Effector CD8-positive, alpha-beta T cell (primary cell): ENCODE measurements around the gene ASAP2.

ENCODE experiments used
- DNase-seq: peaks from one replicate; lab custom pipeline; 2025; lab: John Stamatoyannopoulos, UW

ASAP2 gene

GRCh38 chr2:9346885-9347284 lies 140.3 kb downstream of the ASAP2 start:
- DNase-seq = no peak

GRCh38 chr2:9347411-9347881 lies 140.8 kb downstream of the ASAP2 start:
- DNase-seq = no peak

DNA sequence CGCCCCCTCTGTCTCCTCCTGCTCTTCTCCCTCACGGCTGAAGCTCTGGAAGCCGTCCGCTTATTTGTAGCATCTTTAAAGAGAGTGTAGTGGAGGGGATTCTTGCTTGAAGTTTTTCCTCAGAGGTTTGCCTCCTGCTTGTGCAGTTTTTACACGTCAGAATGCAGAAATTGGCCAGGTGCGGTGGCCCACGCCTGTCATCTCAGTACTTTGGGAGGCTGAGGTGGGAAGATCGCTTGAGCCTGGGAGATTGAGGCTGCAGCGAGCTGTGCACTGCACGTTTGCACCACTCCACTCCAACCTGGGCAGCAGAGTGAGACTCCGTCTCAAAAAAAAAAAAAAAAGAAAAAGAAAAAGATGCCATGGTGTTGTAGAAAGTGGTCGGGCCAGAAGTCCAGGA lies 147.7 kb downstream of the ASAP2 start:
- DNase-seq = no peak

DNA sequence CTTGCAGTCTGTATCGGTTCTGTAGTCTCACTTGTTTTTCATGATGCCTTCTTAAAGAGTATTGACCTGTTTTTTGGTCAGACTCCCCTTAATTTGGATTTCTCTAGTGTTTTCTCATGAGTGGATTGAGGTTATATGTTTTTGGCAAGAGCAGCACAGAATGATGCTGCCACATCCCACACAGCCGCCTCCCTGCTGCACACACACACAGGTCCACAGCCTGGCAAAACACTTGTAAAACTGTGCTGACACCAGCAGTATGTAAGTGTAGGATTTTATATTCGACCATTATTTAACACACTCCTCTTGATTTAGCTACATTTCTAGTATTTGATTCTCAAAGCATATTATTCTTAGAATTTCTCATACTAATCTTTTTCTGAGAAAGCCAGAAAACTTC lies 148.7 kb downstream of the ASAP2 start:
- no peak for DNase-seq

- DNase-seq = no peak
Observed at GRCh38 chr2:9355716-9356115, 149.1 kb downstream of the ASAP2 start.

DNA sequence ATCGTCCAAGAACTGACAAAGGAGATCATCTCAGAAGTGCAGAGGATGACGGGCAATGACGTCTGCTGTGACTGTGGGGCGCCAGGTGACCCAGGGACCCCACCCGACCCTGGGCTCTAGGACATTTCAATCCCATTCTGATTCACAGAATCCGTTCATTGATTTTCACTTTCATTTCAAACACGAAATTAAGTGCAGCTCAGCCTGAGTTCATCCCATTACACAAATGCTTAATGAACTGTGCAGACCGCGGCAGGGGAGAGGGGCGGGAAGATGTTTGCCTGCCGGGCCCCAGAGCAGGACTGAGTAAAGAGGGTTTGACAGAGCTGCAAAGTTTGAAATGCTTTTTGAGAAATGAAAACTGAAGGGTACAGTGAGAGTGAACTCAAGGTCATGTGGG lies 149.6 kb downstream of the ASAP2 start:
- no peak for DNase-seq

- DNase-seq = no peak
Observed at GRCh38 chr2:9358846-9359245, 152.2 kb downstream of the ASAP2 start.

- DNase-seq = no peak
Observed at GRCh38 chr2:9359463-9359862, 152.9 kb downstream of the ASAP2 start.

GRCh38 chr2:9360110-9360509 lies 153.5 kb downstream of the ASAP2 start:
- no peak for DNase-seq

GRCh38 chr2:9360701-9361100 lies 154.1 kb downstream of the ASAP2 start:
- no peak for DNase-seq

GRCh38 chr2:9364373-9364772 lies 157.8 kb downstream of the ASAP2 start:
- no peak for DNase-seq

GRCh38 chr2:9364791-9365497 lies 158.3 kb downstream of the ASAP2 start:
- DNase-seq = no peak

- DNase-seq = no peak
Observed at GRCh38 chr2:9365498-9366019, 158.9 kb downstream of the ASAP2 start.

DNA sequence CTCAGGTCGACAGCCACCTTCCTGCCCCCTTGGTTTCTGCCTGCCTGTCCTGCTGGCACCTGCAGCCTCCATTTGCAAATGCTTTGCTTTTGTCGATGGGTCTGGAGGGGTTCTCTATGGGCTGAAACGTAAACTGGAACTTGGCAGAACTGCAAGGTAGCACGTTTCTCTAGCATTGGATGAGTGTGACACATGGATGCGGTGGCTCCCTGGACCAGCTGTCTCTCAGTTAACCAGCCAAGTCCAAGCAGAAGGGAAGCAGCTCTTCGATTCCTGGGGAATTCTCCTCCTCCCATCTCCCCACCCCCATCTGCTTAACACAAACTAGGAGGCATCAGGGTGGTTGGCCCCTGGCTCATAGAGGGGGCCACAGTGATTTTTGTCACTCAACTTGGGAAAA lies 159.4 kb downstream of the ASAP2 start:
- no peak for DNase-seq

DNA sequence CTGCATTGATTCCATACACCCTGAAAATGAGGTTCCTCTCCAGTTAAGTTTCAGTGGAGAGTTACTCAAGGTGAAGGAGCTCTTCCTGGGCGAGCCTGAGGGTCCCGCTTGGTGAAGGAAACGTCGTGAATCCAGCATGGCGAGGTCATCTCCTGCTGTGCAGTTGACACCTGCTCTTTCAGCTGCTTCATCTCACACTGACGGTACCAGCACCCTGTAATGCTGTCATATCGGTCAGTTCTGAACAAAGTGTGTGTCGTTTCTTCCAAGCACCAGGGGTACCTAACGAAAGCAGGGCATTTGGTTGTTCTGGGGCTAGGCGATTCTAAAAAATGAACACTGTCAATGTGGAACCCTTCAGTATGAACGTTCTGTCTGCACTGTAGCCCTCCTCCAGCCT lies 164.1 kb downstream of the ASAP2 start:
- DNase-seq = no peak

DNA sequence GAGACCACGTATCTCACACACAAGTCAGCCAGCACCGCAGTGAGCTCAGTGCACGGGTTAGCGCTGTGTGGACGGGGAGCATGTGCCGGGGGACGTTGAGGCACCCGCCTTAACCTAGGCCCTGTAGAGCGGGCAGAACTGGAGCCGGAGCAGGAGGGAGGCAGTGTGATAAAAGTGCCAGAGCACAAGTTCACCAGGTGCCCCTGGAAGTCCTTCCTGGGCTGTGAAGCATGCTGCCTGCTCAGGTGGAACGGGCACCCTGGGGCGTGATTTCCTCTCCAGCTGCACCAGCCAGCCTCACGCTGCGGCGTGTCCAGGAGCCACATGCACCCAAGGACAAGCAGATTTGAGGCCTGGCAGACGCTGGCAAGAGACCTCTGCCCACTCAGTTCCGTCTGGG lies 166.4 kb downstream of the ASAP2 start:
- no peak for DNase-seq

- no peak for DNase-seq
Observed at GRCh38 chr2:9373476-9373875, 166.9 kb downstream of the ASAP2 start.

- DNase-seq = no peak
Observed at GRCh38 chr2:9374071-9374730, 167.6 kb downstream of the ASAP2 start.

- no peak for DNase-seq
Observed at GRCh38 chr2:9375857-9376428, 169.3 kb downstream of the ASAP2 start.

GRCh38 chr2:9377461-9378097 lies 171.0 kb downstream of the ASAP2 start:
- DNase-seq = no peak

DNA sequence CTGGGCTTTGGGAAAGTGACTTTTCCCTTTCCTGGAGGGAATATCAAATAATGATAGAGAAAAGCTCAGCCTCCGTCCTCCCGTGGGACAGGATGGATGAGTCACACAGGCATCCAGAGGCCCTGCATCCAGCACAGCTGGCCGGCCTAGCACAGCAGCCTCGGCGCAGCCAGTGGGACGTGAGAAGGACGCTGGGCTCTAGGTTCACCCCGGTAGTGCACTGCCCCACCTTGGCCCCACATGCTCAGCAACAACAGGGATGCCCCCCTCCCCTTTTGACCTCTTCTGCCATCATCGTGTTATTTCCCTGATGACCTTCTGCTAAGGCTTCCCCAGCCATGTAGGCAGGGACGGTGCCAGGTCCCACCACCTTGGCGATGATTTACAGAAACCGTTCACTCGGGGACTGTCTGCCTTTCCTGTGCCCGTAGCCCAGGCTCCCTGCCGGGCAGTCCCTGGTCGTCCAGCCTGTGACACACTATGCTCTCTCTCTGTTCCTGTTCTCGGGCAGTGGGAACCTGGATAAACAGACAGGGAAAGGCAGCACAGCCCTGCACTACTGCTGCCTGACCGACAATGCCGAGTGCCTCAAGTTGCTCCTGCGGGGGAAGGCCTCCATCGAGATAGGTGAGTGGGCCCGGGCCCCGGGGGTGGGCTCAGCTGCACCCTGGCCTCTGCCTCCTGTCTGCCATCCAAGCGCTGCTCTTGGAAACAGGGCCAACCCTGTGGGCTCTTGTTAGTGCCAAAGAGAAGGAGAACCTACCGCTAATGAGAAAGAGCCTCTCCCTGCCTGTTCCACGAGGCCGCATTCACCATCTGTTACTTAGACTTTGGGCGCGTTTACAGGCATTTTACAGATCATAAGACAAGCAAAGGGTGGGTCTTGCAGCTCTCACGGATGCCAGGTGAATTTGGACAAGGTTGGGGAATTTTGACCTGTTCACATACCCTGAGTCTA lies 172.1 kb downstream of the ASAP2 start:
- no peak for DNase-seq

- DNase-seq = no peak
Observed at GRCh38 chr2:9379391-9379755, 172.8 kb downstream of the ASAP2 start.
